Amniotic epithelial cell (primary cell): ENCODE data around the gene KCNC1.

ENCODE experiments used
- DNase-seq: peaks from one replicate; pipeline ENCODE4 v3.0.0-alpha.2; 2010; ENCODE audit warnings: low read depth

The KCNC1 gene

DNA sequence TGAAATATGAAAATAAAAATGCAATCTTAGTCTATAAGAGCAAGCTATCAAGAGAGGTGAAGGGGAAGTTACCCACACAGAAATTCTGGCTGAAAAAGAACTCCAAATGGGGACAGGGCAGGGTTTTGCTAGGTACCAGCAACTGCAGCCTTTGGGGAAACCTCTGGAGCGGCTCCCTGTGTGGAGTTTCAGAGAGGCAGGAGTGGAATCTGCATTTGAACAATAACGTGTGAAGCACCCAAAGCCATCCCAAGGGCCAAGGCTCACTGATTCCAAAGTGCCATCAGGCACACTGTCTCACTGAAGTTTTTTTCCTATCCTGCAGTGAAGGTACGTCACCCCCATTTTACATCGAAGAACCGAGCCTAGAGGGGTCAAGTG lies 87.8 kb downstream of the KCNC1 start:
- DNase-seq: no peak

DNA sequence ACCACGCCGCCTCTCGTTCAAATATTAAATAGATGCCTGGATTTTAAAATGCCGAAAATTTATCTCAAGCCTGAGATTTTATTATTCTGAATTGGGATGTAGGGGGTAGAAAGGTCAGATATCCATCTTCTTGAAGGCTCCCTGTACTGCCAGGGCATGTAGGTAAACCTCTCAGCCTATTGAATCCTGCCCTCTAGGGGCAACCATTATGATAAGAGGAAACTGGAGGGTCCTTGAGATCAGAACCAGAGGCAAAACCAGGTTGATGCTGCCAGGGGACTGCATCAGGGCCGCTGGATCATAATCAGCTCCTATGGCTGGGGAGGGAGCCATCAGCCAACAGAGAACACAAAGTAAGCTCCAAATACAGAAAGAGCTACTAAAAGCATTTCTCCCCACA lies 92.4 kb downstream of the KCNC1 start:
- no peak for DNase-seq

DNA sequence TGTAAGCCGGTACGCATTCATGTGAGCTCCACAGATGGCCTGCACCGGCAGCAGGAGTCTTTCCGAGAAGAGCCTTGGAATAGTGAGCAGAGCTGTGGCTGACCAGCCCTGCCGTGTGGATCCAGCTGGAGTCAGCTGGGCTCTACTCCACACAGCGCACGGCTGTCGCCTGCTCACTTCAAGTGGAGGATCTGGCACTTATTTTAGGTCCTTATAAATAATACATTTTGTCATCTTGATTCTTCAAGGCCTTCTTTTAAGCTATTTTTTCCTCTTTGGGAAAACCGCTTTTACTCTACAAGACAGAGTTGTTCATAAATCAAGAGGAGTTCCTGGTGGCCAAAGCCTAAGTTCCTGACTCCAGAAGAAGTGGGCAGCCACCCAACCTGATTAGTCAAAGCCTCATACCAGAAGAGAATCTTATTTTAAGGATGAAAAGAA lies 93.8 kb downstream of the KCNC1 start:
- DNase-seq: peak; percentile 16

DNA sequence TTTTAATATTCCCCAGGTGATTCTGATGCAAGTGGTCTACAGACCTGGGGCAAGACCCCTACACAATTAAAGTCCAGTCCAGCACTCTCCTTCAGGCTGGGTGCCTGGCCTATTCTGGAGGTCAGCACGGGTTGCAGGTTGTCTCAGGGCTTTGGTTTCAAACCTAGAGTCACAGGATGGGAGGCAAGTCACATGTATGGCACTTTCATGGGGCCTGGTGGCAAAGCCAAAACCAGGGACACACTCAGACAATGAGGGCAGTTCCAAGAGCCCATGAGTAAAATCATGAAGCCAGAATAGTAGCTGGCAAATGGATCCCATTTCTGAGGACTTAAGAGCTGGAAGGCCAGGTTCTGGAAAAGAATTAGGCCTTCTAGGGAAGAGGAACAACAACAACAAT lies 96.6 kb downstream of the KCNC1 start:
- DNase-seq: no peak

DNA sequence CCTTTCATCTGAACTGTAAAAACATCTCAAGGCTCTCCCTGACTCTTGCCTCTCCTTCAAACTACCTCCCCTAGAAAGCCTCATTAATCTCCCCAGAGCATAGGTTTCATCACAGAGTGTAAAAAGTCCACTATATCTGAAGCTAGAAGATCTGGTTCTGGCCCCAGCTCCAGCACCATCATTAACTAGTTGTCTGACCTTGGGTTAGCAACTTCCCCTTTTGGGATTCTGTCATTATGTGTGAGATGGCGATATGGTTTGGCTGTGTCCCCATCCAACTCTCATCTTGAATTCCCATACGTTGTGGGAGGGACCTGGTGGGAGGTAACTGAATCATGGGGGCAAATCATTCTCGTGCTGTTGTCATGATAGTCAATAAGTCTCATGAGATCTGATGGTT lies 97.3 kb downstream of the KCNC1 start:
- DNase-seq: no peak
